BJ (cell line): ENCODE measurements around the gene PDE3B. TPM values are rescaled to one million over a fixed set of nuclear protein-coding genes. Genes with fewer than 3 reads are reported as not detected.

Experiments used
- CTCF ChIA-PET: fragments of 350-600 bp; formaldehyde crosslinking; extraction: SDS; loops from one replicate; lab custom pipeline; 2021; ENCODE audit warnings: antibody characterized with exemption, inconsistent platforms; lab: Yijun Ruan, JAX
- POLR2A ChIA-PET: fragments of 300-600 bp; sonication (Branson Sonifier 250); formaldehyde crosslinking; extraction: SDS; loops from one replicate; lab custom pipeline; 2021; ENCODE audit warnings: antibody characterized with exemption; lab: Charles Lee
- DNase-seq: peaks from one replicate; pipeline ENCODE4 v3.0.0-alpha.2; 2011; ENCODE audit warnings: low read depth
- H3K27me3 ChIP-seq: 2 replicates; pipeline ENCODE4 v1.6.0; 2011; ENCODE audit warnings: low read length; ENCODE audit not compliant: control insufficient read depth, insufficient read depth
- H3K36me3 ChIP-seq: 2 replicates; pipeline ENCODE4 v1.5.1; 2011; ENCODE audit warnings: low read length; ENCODE audit not compliant: control insufficient read depth, insufficient read depth
- H3K4me3 ChIP-seq: 2 replicates; pipeline ENCODE4 v1.5.1; 2011; ENCODE audit warnings: low read depth, mild to moderate bottlenecking, control low read depth, low read length
- CTCF ChIP-seq: IDR thresholded peaks from 2 replicates; pipeline ENCODE4 v1.5.1; 2011; ENCODE audit warnings: low read depth, mild to moderate bottlenecking, control low read depth, inconsistent platforms, low read length, moderate library complexity; ENCODE audit not compliant: insufficient read depth
- polyA plus RNA-seq: library from polyadenylated mRNA; depleted of rRNA; stranded (reverse); fragments of >200 nt; gene quantifications from 2 replicates; pipeline ENCODE4 v1.2.3, GENCODE V29; 2011

Gene PDE3B
- polyA plus RNA-seq, 1 experiment, result 0.06 TPM

DNA sequence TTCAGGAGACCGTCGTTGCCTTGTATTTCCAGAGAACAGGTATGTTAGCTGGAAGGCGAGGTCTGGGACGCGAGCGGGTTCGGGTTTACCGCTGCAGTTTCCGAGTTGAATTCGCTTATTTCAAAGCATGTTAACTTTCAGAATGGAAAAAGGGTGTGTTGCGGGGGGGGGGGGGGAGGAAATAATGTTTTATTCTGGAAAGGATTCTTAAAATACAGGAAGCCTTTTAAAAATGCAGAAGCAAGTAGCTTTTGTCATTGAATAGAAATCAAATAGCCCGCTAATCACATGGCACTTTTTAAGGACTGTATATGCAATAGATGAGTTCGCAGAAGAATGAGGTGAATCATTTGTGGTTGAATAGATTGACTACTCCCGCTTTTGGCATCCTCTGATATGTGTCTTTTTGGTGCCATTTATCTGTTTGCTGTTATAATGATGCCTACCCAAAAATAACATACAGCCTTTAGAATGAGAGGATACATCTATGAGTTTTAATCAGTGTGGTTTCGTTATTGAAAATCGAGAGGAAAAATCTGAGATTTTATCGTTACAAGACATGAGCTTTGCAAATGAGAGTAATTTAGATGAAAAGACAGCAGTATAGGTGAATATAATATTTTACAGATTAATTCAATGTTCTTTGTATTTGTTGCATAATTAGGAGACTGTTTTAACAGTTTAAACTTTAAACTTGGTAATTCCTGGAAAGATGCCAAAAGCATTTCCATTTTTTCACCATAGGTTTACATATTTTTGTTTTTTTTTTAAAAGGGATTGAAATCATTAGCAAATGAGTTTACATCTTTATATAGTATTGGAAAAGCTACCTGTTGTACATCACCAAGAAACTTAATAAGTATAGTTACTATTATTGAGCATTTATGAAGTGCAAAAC lies 1.7 kb downstream of the PDE3B start:
- no peaks in the 10 kb centered on the region for H3K36me3 ChIP-seq
- ChIA-PET POLR2A (no interaction called here), CTCF (interaction anchor here (1.1 to 1.5 kb wide), 5 partner anchors 14 to 263 kb away, joined by 3 to 6 read pairs (median 4); partner anchors contain the start of gene CYP2R1)
- TF ChIP-seq CTCF, result no peak
- H3K4me3 ChIP-seq, result peak overlapping the region; percentile 45
- peaks cover 3% of the 10 kb centered on the region; the same call in 1 of the 2 replicates for H3K27me3 ChIP-seq
- no peak for DNase-seq

DNA sequence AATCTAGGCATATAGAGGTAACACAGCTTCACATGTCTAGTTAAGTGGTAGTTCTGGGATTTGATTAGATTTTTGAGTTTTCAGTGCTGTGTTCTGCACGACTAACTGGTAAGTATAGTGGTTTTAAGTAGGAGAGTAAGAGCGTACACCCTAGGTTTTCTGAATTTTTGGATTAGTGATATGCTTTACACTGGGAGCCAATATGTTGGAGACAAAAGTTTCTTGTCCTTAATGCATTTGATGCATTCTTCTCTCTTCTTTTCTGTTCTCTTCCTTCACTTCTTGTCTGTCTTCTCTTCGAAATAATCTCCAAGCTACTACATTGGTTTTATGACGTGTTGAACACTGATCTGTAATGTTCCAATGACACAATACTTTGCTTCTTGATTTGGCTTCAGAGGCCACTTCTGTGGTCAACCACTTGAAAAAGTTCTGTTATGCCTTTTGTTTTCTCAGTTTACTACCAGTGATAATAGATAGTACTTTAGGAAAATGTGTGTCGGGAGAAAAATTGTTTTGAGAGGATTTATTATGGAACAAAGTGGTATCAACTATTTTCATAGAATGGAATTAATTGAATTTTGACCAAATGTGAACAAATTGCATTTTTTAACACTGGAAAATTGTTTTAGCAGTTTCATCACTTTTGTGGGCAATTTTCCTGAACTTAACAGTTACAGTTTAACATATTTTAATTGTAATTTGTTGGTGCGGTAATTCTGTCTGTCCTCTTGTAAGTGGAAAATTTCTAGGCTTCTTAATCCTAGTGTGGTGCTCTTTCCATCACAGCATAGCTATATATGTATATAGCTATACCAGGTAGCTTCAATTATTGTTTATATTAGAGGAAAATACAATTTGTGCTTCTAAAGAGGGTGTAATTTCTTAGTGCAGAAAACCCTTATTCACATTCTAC lies 2.6 kb downstream of the PDE3B start:
- CTCF ChIA-PET, result no interaction called here
- POLR2A ChIA-PET, result no interaction called here
- DNase-seq, result no peak
- H3K4me3 ChIP-seq, result no peak overlapping the region
- H3K36me3 ChIP-seq, result no peaks in the 10 kb centered on the region
- TF ChIP-seq CTCF, result no peak
- peaks cover 3% of the 10 kb centered on the region; the same call in 1 of the 2 replicates for H3K27me3 ChIP-seq

DNA sequence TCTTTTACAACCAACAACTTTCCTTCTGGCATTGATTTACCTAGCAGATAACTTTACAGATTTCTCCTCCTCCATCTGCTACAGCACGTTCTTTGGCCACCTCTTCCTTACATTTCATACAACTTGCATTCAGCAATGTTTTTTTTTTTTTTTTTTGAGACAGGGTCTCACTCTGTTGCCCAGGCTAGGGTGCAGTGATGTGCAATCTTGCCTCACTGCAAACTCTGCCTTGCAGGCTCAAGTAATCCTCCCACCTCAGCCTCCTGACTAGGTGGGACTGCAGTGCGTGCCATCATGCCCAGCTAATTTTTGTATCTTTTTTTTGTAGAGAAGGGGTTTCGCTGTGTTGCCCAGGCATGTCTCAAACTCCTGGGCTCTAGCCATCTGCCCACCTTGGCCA lies 6.5 kb downstream of the PDE3B start:
- POLR2A ChIA-PET, result no interaction called here
- Histone ChIP-seq H3K36me3 (no peaks in the 10 kb centered on the region), H3K27me3 (no peaks in the 10 kb centered on the region; the same call in 1 of the 2 replicates), H3K4me3 (no peak overlapping the region)
- no peak for TF ChIP-seq CTCF
- CTCF ChIA-PET, result no interaction called here
- no peak for DNase-seq

DNA sequence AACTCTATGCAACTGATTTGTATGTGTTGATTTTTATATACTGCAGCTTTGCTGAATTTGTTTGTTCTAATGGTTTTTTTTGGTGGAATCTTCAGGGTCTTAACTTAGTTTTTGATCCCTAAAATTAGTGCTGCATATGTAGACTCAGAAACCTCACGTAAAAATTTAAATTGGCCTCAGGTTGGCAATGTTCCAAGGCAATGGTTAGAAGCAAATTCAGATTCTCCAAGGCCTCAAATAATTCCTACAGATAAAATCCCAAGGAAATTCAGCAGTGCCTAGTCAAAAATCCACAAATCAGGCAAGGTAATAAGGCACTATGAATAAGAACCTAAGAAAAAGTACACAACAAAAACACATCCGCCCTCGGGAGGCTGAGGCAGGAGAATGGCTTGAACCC lies 9.5 kb downstream of the PDE3B start:
- TF ChIP-seq CTCF, result no peak
- ChIA-PET CTCF (interaction anchor here (0.6 to 1.4 kb wide), 2 partner anchors 9 to 139 kb away, joined by 4 read pairs; partner anchors contain the start of gene PDE3B), POLR2A (no interaction called here)
- no peak for DNase-seq
- Histone ChIP-seq H3K27me3 (no peaks in the 10 kb centered on the region), H3K4me3 (no peak overlapping the region), H3K36me3 (no peaks in the 10 kb centered on the region)

DNA sequence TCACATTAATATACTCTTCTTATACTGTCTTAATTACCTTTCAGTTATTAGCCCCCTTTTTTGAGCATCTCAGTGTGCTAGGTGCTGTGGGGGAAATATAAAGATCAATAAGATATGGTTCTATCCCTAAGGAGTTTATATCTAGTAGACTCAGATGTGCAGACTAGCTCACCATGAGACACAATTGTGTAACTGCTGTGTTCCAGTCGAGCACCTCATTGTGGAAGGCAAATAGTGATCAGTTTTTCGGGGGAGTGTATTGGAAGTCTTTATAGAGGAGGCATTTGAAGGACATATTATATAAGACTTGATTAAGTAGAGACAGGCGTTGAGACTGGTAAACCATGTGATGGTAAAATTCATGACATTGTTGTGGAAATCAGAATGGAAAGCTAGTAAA lies 11.8 kb downstream of the PDE3B start:
- Histone ChIP-seq H3K27me3 (no peaks in the 10 kb centered on the region), H3K36me3 (no peaks in the 10 kb centered on the region), H3K4me3 (no peak overlapping the region)
- CTCF ChIA-PET, result no interaction called here
- no peak for TF ChIP-seq CTCF
- no peak for DNase-seq
- POLR2A ChIA-PET, result no interaction called here
